HG03103 (cell line): Measurements from ENCODE around the gene MED16.
"Not testable (repeated sequence)": the region's sequence is repeated elsewhere in the genome, so short reads cannot be mapped to it uniquely, and the experiment has no call there.

Experiments
- ATAC-seq: cut with Tn5 transposase; IDR thresholded peaks from one replicate; pipeline ENCODE4 v1.9.1; 2021; ENCODE audit warnings: low read depth; ENCODE audit not compliant: unreplicated experiment

MED16 gene

GRCh38 chr19:840519-841206 is 52.3 kb downstream of the MED16 start, which contains the start of gene PRTN3:
PRTN3 (plus strand) TSS chr19:840999; CDS start chr19:841009, 10 bp downstream.
- ATAC-seq = no peak

- no peak for ATAC-seq
These were observed 57.7 kb downstream of the MED16 start for GRCh38 chr19:835210-835810.

- ATAC-seq = no peak
These were observed 58.8 kb downstream of the MED16 start for GRCh38 chr19:834216-834615.

- no peak for ATAC-seq
These were observed 61.3 kb downstream of the MED16 start for GRCh38 chr19:831407-832369.

- no peak for ATAC-seq
These were observed 63.7 kb downstream of the MED16 start for GRCh38 chr19:829129-829758.

- no peak for ATAC-seq
These were observed 65.2 kb downstream of the MED16 start, which contains the start of gene AZU1 for GRCh38 chr19:827710-828321. AZU1 (plus strand) TSS chr19:827837; CDS start chr19:827847, 10 bp downstream.

- ATAC-seq = no peak
These were observed 65.7 kb downstream of the MED16 start for GRCh38 chr19:827314-827709.

- ATAC-seq = no peak
These were observed 66.9 kb downstream of the MED16 start for GRCh38 chr19:825897-826644.

GRCh38 chr19:824885-825284 is 68.1 kb downstream of the MED16 start:
- no peak for ATAC-seq

- ATAC-seq = no peak
These were observed 69.3 kb downstream of the MED16 start for GRCh38 chr19:823565-824121.

- ATAC-seq = no peak
These were observed 71.0 kb downstream of the MED16 start, which contains the start of gene PLPPR3 for GRCh38 chr19:821825-822503. PLPPR3 (minus strand) TSS chr19:821955; CDS start chr19:821559, 396 bp downstream.

GRCh38 chr19:821231-821824 is 71.7 kb downstream of the MED16 start:
- no peak for ATAC-seq

GRCh38 chr19:820212-820611 is 72.8 kb downstream of the MED16 start:
- ATAC-seq = not testable (repeated sequence)
